NAMALWA (cell line): ENCODE measurements around the gene UQCRHL.
A peak's percentile ranks its signal among the peaks of the same experiment; 100 is the strongest.
"Not testable (repeated sequence)": the region's sequence is repeated elsewhere in the genome, so short reads cannot be mapped to it uniquely, and the experiment has no call there.

ENCODE experiments used
- DNase-seq: peaks from one replicate; pipeline ENCODE4 v3.0.0-alpha.2; 2015; ENCODE audit warnings: low spot score

The UQCRHL gene

GRCh38 chr1:15835205-15835740 is 27.8 kb upstream of the UQCRHL start:
- no peak for DNase-seq

- peak; percentile 96 for DNase-seq
These were observed 27.2 kb upstream of the UQCRHL start for GRCh38 chr1:15834406-15835204.

- DNase-seq: no peak
These were observed 26.5 kb upstream of the UQCRHL start for GRCh38 chr1:15833842-15834405.

- DNase-seq: no peak
These were observed 25.7 kb upstream of the UQCRHL start for GRCh38 chr1:15833069-15833679.

GRCh38 chr1:15830258-15830657 is 22.8 kb upstream of the UQCRHL start:
- DNase-seq: no peak

GRCh38 chr1:15828931-15829330 is 21.5 kb upstream of the UQCRHL start:
- not testable (repeated sequence) for DNase-seq

GRCh38 chr1:15827567-15827966 is 20.1 kb upstream of the UQCRHL start:
- not testable (repeated sequence) for DNase-seq

GRCh38 chr1:15826810-15827507 is 19.5 kb upstream of the UQCRHL start:
- no peak for DNase-seq

GRCh38 chr1:15825800-15826199 is 18.4 kb upstream of the UQCRHL start:
- no peak for DNase-seq

GRCh38 chr1:15820478-15820877 is 13.0 kb upstream of the UQCRHL start:
- DNase-seq: no peak

GRCh38 chr1:15816674-15817073 is 9.2 kb upstream of the UQCRHL start:
- no peak for DNase-seq

- DNase-seq: no peak
These were observed 2.6 kb upstream of the UQCRHL start for GRCh38 chr1:15810073-15810472.

GRCh38 chr1:15808955-15809354 is 1.5 kb upstream of the UQCRHL start:
- no peak for DNase-seq

GRCh38 chr1:15807121-15807520 is 328 bp downstream of the UQCRHL start:
- DNase-seq: no peak

- no peak for DNase-seq
These were observed 3.4 kb downstream of the UQCRHL start for GRCh38 chr1:15804060-15804459.

- peak; percentile 73 for DNase-seq
These were observed 4.1 kb downstream of the UQCRHL start for GRCh38 chr1:15803380-15803779.

GRCh38 chr1:15802234-15802965 is 5.0 kb downstream of the UQCRHL start:
- DNase-seq: no peak

GRCh38 chr1:15799928-15800835 is 7.3 kb downstream of the UQCRHL start:
- DNase-seq: no peak

GRCh38 chr1:15799004-15799867 is 8.2 kb downstream of the UQCRHL start:
- no peak for DNase-seq
